ENCODE results near the gene SH3RF2. TPM values are rescaled to one million over a fixed set of nuclear protein-coding genes. Genes with fewer than 3 reads are reported as not detected.

SH3RF2 gene
- total RNA-seq, 4 donors from 2014 or later = 0.26 to 4.1 (median 1.8) TPM

GRCh38 chr5:146050086-146050485 is 113.7 kb downstream of the SH3RF2 start:
- H3K4me1 ChIP-seq = no peaks in the 10 kb centered on the region
- no peaks in the 10 kb centered on the region for H3K9me3 ChIP-seq
- H3K36me3 ChIP-seq = no peaks in the 10 kb centered on the region
- DNase-seq = no peak
- H3K27me3 ChIP-seq = no peaks in the 10 kb centered on the region
- H3K27ac ChIP-seq = no peak overlapping the region
- intact Hi-C loops (cut with DNase I; ENCODE audit: low total_unique reads) = no loop called here
- TF ChIP-seq POLR2A (IDR thresholded peaks at IDR 0.05) = no peak
- no peak for TF ChIP-seq CTCF (IDR thresholded peaks at IDR 0.05)
- H3K4me3 ChIP-seq = no peak overlapping the region

- H3K9me3 ChIP-seq = no peaks in the 10 kb centered on the region
- H3K36me3 ChIP-seq = no peaks in the 10 kb centered on the region
- DNase-seq = no peak
- H3K4me3 ChIP-seq = no peak overlapping the region
- no peak overlapping the region for H3K27ac ChIP-seq
- intact Hi-C loops (cut with DNase I; ENCODE audit: low total_unique reads) = no loop called here
- no peaks in the 10 kb centered on the region for H3K27me3 ChIP-seq
- TF ChIP-seq POLR2A (IDR thresholded peaks at IDR 0.05) (no peak), CTCF (IDR thresholded peaks at IDR 0.05) (no peak)
- no peaks in the 10 kb centered on the region for H3K4me1 ChIP-seq
Observed at GRCh38 chr5:146051678-146052077, 115.3 kb downstream of the SH3RF2 start.

- Histone ChIP-seq H3K4me1 (no peaks in the 10 kb centered on the region), H3K4me3 (no peak overlapping the region), H3K36me3 (no peaks in the 10 kb centered on the region), H3K27me3 (no peaks in the 10 kb centered on the region), H3K27ac (no peak overlapping the region), H3K9me3 (no peaks in the 10 kb centered on the region)
- intact Hi-C loops (cut with DNase I; ENCODE audit: low total_unique reads) = no loop called here
- DNase-seq = no peak
- TF ChIP-seq POLR2A (IDR thresholded peaks at IDR 0.05) = no peak
- no peak for TF ChIP-seq CTCF (IDR thresholded peaks at IDR 0.05)
Observed at GRCh38 chr5:146052780-146053179, 116.4 kb downstream of the SH3RF2 start.

GRCh38 chr5:146055432-146055831 is 119.1 kb downstream of the SH3RF2 start:
- Histone ChIP-seq H3K27me3 (no peaks in the 10 kb centered on the region), H3K4me3 (no peak overlapping the region), H3K27ac (no peak overlapping the region), H3K36me3 (no peaks in the 10 kb centered on the region), H3K9me3 (no peaks in the 10 kb centered on the region), H3K4me1 (no peaks in the 10 kb centered on the region)
- DNase-seq = no peak
- TF ChIP-seq CTCF (IDR thresholded peaks at IDR 0.05) (no peak), POLR2A (IDR thresholded peaks at IDR 0.05) (no peak)
- intact Hi-C loops (cut with DNase I; ENCODE audit: low total_unique reads) = no loop called here

- DNase-seq = no peak
- no peaks in the 10 kb centered on the region for H3K27me3 ChIP-seq
- H3K4me1 ChIP-seq = no peaks in the 10 kb centered on the region
- no peaks in the 10 kb centered on the region for H3K9me3 ChIP-seq
- no peak overlapping the region for H3K4me3 ChIP-seq
- no peak overlapping the region for H3K27ac ChIP-seq
- intact Hi-C loops (cut with DNase I; ENCODE audit: low total_unique reads) = no loop called here
- H3K36me3 ChIP-seq = no peaks in the 10 kb centered on the region
- TF ChIP-seq POLR2A (IDR thresholded peaks at IDR 0.05) (no peak), CTCF (IDR thresholded peaks at IDR 0.05) (no peak)
Observed at GRCh38 chr5:146059460-146060220, 123.3 kb downstream of the SH3RF2 start.

All from uterus (tissue), 4 donors.